Measurements from ENCODE around the gene GPR63.

DNA sequence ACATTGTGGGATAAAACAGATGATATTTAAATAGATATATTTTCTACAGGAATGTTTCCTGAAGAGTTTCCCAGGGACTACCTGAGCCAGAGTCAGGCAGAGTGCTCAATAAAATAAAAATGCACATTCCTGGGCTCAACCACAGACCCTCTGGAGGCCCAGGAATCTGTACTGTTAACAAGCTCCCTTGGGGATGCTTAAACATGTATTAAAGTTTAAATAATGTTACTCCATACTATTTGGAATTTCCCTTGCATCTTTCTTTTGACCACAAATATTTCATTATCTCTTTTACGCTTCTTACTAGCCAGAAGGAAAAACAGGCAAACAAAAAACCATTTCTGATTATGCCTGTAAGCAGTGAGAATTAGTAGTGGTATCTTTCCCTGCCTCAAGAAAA, 42.3 kb downstream of the GPR63 start:
- TF ChIP-seq, protein P1, sequence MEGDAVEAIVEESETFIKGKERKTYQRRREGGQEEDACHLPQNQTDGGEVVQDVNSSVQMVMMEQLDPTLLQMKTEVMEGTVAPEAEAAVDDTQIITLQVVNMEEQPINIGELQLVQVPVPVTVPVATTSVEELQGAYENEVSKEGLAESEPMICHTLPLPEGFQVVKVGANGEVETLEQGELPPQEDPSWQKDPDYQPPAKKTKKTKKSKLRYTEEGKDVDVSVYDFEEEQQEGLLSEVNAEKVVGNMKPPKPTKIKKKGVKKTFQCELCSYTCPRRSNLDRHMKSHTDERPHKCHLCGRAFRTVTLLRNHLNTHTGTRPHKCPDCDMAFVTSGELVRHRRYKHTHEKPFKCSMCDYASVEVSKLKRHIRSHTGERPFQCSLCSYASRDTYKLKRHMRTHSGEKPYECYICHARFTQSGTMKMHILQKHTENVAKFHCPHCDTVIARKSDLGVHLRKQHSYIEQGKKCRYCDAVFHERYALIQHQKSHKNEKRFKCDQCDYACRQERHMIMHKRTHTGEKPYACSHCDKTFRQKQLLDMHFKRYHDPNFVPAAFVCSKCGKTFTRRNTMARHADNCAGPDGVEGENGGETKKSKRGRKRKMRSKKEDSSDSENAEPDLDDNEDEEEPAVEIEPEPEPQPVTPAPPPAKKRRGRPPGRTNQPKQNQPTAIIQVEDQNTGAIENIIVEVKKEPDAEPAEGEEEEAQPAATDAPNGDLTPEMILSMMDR (IDR thresholded peaks at IDR 0.05), result no peak
- TF ChIP-seq POLR2A (IDR thresholded peaks at IDR 0.05), result no peak
